GM10266 (cell line): Measurements from ENCODE around the gene ADI1.

Experiments
- DNase-seq: peaks from one replicate; pipeline ENCODE4 v3.0.0; 2012; ENCODE audit errors: extremely low spot score
- CTCF ChIP-seq: IDR thresholded peaks from 2 replicates; pipeline ENCODE4 v1.5.1; 2012; ENCODE audit warnings: mild to moderate bottlenecking, low read depth; ENCODE audit not compliant: control insufficient read depth, insufficient read depth; ENCODE audit errors: missing control alignments

The ADI1 gene

GRCh38 chr2:3553946-3554345 lies 34.6 kb upstream of the ADI1 start:
- DNase-seq: no peak
- no peak for TF ChIP-seq CTCF

DNA sequence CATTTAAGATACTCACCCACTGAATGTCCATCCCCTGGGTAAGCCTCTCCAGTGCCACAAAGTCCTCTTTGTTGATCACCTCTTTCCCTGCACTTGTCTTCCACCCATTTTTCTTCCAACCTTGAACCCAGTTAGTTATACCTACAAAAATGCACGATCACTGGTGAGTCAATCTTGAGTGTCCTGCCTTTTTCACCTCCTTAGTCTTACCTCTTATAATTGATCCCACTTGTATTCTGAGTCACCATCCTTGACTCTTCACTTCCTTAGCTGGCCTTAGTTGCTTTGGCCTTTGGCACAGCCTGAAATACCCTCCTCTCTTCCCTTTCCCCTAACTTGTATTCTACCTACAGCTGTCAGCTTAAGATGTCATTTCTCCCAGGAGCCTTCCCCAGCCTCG lies 28.6 kb upstream of the ADI1 start:
- no peak for TF ChIP-seq CTCF
- no peak for DNase-seq

DNA sequence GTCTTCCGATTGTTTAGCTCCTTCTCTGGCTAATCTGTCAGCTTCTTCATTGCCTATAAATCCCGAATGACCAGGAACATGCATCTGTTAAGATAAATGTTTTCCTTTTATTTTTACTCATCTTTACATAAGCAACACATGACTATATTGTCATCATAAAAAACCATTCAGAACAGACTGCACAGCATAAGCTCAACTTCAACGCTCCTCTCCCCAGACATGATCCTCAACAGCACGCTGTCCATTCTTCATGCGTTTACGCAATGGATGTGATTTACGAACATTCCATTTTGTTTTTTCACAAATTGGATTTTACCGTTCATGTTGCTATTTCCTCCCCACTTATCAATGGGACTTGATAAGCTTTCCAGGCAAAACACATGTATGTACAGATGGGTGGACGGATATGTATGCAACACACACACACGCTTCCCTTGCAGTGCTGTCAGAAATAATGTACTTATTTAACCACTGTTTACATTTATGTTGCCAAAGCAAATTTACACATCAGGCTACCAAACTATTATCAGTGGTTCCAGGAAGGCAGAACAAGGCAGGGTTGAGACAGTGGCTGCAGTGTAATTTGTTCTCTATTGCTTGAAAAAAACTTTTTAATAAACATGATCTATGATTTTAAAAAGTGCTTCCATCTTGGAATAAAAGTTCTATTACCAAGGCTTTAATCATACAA lies 26.6 kb upstream of the ADI1 start:
- DNase-seq: no peak
- no peak for TF ChIP-seq CTCF

GRCh38 chr2:3543023-3543683 lies 23.8 kb upstream of the ADI1 start:
- no peak for DNase-seq
- TF ChIP-seq CTCF: no peak

GRCh38 chr2:3542107-3542506 lies 22.8 kb upstream of the ADI1 start:
- no peak for DNase-seq
- no peak for TF ChIP-seq CTCF

- DNase-seq: no peak
- TF ChIP-seq CTCF: no peak
These were observed 20.5 kb upstream of the ADI1 start for GRCh38 chr2:3539836-3540235.
